ENCODE results near the gene ASB18.

Gene ASB18

DNA sequence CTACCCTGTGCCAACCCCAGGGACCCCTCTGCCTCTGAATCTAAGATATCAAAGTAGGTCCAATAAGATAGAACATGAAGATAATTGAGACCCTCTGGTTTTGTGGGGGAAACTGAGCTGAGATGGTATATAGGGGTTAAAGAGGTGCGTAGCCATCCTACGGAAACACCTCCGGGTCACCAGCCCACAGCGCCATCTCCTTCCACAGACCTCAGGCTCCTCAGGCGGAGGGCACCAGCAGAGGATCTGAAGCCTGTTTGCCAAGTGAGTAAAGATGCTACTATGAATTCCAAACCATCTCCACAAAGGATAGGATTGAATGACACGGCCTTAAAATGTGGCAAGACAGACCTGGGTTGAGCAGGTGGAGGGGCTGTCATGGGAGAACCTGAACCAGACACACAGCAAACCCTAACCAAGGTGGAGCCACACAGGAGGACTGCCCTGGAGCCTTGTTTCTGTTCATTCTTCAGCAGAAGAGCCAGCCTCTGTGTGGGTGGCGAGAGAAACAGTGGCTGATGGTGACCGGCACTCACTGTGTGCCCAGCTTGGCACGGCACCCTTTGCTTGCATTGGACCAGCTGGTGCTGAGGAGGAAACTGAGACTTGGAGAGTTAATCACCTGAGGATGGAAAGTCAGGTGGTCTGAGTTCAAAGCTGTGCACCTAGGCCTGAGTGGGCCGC, 106.2 kb downstream of the ASB18 start:
- no peak overlapping the region for H3K4me3 ChIP-seq (ENCODE audit: low read depth, low read length)
- TF ChIP-seq, protein P1, sequence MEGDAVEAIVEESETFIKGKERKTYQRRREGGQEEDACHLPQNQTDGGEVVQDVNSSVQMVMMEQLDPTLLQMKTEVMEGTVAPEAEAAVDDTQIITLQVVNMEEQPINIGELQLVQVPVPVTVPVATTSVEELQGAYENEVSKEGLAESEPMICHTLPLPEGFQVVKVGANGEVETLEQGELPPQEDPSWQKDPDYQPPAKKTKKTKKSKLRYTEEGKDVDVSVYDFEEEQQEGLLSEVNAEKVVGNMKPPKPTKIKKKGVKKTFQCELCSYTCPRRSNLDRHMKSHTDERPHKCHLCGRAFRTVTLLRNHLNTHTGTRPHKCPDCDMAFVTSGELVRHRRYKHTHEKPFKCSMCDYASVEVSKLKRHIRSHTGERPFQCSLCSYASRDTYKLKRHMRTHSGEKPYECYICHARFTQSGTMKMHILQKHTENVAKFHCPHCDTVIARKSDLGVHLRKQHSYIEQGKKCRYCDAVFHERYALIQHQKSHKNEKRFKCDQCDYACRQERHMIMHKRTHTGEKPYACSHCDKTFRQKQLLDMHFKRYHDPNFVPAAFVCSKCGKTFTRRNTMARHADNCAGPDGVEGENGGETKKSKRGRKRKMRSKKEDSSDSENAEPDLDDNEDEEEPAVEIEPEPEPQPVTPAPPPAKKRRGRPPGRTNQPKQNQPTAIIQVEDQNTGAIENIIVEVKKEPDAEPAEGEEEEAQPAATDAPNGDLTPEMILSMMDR (IDR thresholded peaks at IDR 0.05; ENCODE audit: low read depth, low read length): no peak

DNA sequence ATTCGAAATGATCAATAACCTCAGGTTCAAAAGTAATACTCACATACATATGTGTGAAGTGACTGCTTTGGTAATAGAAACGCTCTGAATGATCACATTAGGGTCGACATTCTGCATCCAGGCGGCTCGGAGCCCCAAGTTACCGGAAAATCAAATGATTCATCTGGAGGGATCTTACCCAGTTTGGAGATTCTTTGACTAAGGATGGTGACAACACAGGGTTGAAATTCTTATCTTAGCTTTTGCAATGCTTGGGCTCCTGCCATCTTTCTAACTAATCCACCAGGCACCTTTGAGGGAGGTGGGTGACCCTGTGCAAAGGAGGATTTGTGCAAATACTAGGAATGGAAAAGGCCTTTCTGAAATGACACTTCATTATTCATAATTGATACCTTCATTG, 106.8 kb downstream of the ASB18 start:
- TF ChIP-seq, protein P1 (IDR thresholded peaks at IDR 0.05; ENCODE audit: low read depth, low read length): no peak
- no peak overlapping the region for H3K4me3 ChIP-seq (ENCODE audit: low read depth, low read length)

DNA sequence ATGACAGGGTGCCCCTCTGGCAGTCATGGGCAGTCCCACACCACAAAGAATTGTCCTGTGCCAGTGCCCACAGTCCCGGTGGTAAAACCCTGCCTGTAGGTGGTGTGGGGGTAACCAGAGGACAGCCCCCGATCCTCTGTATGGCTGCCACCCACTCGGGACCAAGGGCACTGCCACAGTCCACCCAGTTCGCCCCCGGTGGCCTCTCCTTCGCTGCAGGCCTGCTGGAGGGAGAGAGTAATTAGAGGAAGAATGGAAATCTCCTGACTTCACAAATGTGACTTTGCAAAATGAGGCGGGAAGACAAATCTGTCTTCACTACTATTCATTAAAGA, 107.4 kb downstream of the ASB18 start:
- TF ChIP-seq, protein P1 (IDR thresholded peaks at IDR 0.05; ENCODE audit: low read depth, low read length): no peak

DNA sequence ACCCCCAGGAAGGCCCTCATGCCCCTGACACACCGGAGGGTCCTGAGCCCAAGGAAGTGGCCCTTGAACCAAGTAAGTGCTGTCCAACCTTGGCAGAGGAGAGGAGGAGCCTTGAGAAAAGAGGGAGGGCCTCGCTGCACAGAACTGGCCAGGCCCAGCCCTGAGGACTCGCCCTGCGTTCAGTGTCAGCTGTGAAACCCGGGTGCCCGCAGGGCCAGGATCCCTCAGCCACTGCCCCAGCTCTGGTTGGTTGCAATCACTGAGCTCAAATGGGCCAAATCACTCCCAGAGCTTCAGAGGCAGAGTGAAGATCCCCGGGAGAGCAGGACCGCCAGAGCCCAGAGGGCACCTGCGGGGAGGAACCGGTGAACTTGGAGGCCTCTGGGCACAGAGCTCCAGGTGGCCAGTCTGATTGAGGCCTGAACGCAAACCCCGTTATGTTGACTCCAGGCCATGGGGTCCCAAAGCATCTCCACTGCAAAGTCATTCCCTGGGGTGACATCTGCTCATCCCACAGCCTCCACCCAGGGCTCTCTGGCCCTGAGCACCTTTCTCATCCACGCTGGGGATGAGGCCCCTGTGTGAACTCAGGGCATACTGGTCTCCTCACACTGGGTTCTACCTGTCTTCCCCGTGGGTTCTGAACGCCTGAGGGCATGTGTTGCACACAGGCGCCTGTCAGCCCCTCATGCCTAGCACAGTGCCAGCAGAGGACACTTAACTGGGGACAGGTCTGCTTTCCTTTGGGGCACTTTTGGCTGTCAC, 107.9 kb downstream of the ASB18 start:
- TF ChIP-seq, protein P1 (IDR thresholded peaks at IDR 0.05; ENCODE audit: low read depth, low read length): no peak
- H3K4me3 ChIP-seq (ENCODE audit: low read depth, low read length): no peak overlapping the region

More for the DNA sequence above, 107.4 kb downstream of the ASB18 start:
- H3K4me3 ChIP-seq (ENCODE audit: low read depth, low read length): no peak overlapping the region

DNA sequence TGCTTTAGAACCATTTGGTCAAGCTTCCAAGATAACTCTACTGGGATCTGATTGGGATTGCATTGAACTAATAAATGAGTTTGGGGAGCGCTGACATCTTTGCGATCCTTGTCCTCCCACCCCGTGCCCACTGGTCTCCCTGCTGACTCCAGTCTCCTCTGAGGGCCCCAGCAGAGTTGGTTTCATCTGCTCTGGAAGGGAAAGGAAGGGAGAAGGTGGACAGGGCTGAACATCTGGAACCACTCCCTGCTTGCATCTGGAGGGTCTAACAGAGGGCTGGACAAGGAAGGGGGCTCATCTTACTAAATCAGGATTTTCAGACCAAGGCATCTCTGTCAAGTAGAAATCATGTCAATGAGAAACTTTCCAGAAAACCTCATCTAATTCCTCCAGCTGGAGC, 108.8 kb downstream of the ASB18 start:
- no peak overlapping the region for H3K4me3 ChIP-seq (ENCODE audit: low read depth, low read length)
- TF ChIP-seq, protein P1 (IDR thresholded peaks at IDR 0.05; ENCODE audit: low read depth, low read length): no peak

DNA sequence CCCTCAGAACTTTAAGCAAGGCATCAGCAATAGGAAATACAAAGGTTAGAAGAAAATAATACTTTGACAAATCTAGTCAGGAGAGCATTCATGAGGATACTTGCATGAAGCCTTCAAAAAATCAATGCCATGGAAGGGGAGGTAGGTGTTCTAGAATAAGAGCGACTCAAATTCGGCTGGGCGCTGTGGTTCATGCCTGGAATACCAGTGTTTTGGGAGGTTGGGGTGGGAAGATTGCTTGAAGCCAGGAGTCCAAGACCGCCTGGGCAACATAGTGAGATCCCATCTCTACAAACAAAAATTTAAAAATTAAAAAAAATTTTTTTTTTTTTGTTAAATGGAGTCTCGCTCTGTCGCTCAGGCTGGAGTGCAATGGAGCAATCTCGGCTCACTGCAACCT, 117.8 kb downstream of the ASB18 start:
- no peak overlapping the region for H3K4me3 ChIP-seq (ENCODE audit: low read depth, low read length)
- TF ChIP-seq, protein P1 (IDR thresholded peaks at IDR 0.05; ENCODE audit: low read depth, low read length): no peak

DNA sequence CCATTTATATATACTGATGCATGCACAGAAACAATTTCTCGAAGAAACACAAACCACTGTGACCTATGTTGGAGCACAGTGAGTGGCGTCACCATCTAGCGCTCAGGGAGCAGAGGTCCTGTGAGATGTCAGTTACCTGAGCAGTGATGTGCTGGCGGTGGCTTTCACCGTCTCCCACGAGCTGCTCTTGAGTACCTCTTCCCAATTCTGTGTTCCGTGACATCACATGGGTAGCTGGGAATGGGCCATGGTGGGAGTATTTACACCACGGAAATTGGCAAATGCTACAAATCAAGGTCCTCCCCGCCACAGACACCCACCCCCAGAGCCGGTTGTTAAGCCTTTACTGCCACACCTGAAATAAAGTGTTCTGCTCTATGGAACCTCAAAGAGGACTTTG, 120.4 kb downstream of the ASB18 start:
- TF ChIP-seq, protein P1 (IDR thresholded peaks at IDR 0.05; ENCODE audit: low read depth, low read length): no peak
- H3K4me3 ChIP-seq (ENCODE audit: low read depth, low read length): no peak overlapping the region

Data from WI38 (cell line).